Astrocyte (in vitro differentiated cells and primary cell): Measurements from ENCODE around the gene ATP1A1.

ENCODE experiments used
- CTCF ChIP-seq: IDR thresholded peaks from 2 replicates; pipeline ENCODE4 v1.5.1; 2011; ENCODE audit warnings: low read depth, mild to moderate bottlenecking, inconsistent platforms, low read length, moderate library complexity; ENCODE audit not compliant: insufficient read depth
- EZH2 ChIP-seq: IDR thresholded peaks from 2 replicates; pipeline ENCODE4 v1.6.1; 2012; ENCODE audit warnings: mild to moderate bottlenecking, low read length, inconsistent platforms; ENCODE audit not compliant: insufficient read depth

DNA sequence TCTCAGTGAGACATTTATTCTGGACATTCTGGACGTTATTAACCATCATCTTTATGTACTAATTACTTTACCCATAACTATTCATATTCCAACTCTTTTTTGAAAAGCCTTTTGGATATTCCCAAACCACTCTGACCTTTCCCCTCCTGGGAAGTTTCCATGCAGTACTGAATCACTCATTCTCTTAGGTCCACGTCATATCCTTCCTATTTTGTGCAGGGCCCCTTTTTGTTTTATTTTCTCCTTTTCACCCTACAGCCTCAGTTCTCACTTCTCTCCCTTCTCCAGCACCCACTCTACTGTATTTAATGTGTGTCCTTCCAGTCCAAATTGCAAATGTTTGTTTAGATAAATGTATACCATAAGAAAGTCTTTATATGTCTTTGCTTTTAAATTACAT is 16.4 kb upstream of the ATP1A1 start:
- TF ChIP-seq CTCF (no peak), EZH2 (no peak)
